HG02938 (cell line): ENCODE data around the gene PSME2.

ENCODE experiments used
- ATAC-seq: cut with Tn5 transposase; IDR thresholded peaks from one replicate; pipeline ENCODE4 v1.9.1; 2021; ENCODE audit warnings: mild to moderate bottlenecking, moderate library complexity; ENCODE audit not compliant: unreplicated experiment

Gene PSME2

GRCh38 chr14:24136684-24137528 lies 9.5 kb downstream of the PSME2 start:
- no peak for ATAC-seq

DNA sequence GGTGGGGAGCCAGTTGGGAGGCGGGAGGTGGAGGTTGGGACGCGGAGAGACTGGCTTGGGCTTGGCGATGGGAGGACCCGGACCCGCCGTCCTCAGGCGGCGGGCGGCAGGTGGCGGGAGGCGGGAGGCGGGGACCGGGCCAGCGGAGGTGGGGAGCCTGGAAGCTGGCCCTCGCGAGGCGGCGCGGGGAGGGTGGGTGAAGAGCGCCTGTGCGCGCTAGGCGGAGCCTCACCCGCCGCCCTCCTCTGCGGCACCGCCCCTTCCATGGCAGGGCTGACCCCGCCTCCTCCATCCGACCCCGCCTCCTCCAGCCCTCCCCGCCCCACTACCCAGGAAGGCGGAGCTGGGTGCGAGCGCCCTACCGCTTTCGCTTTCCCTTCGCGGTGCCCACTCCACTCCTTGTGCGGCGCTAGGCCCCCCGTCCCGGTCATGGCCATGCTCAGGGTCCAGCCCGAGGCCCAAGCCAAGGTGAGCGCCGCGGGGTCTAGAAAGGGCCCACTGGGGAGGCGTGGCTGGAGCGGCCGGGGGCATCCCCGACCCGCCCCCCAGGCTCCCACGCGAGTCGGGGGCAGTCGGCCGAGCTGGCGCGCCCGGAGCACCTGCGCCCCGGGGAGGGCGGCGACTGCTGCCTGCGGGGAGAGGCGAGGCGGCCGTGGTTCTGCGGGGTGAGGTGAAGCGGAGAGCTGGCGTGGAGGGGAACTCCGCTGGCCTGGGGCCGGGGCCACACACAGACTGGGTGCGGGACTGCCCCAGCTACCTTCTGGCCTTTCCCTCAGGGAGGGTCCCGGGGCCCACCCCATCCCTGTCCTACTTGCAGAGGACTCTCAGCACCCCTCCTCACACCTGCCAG lies 10.4 kb downstream of the PSME2 start, which contains the start of gene PSME1:
Gene PSME1 (plus strand): TSS at position 361 of the 850 bp plus-strand sequence. CDS start 69 bp downstream, at position 430.
- ATAC-seq, result peak; percentile 75

DNA sequence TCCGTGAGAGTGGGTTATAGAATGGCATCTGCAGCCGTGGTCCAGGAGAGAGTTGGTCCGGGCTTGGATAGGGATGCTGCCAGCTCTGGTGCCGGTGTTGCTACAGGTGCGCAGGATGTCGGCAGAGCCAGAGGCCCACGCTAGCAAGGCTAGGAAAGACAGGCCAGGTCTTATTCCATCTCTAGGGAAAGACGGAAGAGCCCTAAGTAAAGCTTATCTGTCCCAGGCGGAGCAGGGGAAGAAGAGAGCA lies 10.9 kb downstream of the PSME2 start:
- no peak for ATAC-seq

DNA sequence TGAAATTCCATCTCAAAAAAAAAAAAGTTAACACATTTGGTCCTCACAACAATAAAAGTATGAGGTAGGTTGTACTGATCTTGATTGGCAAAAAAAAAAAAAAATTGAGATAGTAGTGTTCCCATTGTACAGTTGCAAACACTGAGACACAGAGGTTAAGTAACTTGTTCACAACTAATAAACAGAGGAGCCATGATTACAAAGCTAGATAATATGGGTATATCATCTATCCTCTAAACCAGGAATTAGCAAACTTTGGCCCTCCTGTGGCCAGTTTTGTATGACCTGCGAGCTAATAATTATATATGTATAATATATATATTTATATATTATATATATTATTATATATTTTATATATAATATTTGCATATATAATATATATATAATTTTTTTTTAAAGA lies 12.7 kb downstream of the PSME2 start:
- no peak for ATAC-seq

- no peak for ATAC-seq
These were observed 13.4 kb downstream of the PSME2 start for GRCh38 chr14:24132976-24133375.

DNA sequence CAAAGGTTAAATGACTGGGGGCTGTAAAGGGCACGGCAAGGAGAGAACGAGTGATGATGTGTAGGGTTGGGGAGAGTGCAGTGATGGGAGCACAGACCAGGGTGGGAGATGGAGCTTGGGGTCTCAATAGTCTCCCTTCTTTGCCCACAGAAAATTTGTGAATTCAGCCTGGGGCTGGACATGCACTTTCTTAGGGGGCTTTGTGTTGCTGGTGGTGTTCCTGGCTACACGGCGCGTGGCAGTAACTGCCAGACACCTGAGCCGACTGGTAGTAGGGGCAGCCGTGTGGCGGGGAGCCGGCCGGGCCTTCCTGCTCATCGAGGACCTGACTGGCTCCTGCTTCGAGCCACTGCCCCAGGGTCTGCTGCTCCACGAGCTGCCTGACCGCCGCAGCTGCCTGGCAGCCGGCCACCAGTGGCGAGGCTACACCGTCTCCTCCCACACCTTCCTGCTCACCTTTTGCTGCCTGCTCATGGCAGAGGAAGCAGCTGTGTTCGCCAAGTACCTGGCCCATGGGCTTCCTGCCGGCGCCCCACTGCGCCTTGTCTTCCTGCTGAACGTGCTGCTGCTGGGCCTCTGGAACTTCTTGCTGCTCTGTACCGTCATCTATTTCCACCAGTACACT lies 14.2 kb downstream of the PSME2 start:
- no peak for ATAC-seq

DNA sequence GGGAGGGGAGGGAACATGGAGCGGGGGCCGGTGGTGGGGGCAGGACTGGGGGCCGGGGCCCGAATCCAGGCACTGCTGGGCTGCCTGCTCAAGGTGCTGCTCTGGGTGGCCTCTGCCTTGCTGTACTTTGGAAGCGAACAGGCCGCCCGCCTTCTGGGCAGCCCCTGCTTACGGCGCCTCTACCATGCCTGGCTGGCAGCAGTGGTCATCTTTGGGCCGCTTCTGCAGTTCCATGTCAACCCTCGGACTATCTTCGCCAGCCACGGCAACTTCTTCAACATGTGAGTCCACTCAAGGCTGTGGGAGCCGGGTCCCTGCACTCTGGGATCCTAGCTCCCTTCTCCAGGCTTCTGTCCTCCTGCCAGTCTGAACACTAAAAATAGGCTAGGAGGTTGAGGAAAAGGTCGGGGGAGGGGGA lies 14.9 kb downstream of the PSME2 start:
- ATAC-seq, result no peak

DNA sequence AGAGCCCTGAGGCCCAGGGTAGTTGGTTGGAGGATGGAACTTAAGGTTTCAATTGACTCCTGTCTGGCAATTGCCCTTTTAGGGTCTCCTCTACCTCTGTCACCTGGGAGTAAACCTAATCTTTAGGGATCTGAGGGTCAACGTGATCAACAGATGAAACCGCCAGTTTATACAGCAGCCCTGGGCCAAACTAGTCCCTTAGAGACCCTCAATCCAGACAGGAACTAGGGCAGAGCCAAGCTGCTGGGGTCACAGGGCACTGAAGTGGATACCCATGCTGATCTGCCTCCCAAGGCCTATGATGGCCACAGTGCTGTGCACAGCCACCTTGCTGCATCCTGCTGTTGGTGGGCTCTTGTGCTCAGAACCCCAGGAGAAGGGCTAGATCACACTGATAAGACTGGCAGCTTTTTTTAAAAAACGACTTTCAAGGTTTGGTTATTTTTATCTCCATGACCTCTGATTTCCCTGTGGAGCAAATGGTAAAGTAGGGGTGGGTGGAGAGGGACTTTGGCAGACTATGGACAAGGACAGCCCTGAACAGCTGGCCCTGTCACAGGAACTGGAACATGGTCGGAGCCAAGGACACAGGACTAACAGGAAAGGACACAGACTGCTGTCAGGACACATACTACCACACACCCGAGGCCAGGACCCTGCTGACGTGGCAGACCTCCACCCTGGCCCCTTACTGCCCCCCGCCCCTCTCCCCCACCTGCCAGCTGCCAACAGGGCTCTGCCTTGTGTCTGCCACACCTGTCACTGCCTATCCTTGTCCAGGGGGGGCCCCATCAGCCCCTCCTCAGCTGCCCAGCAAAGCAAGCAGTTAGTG lies 15.5 kb downstream of the PSME2 start:
- ATAC-seq, result no peak

- ATAC-seq, result no peak
These were observed 16.1 kb downstream of the PSME2 start, which contains the start of gene FITM1 for GRCh38 chr14:24130380-24130716. FITM1 (plus strand) TSS chr14:24130659; CDS start chr14:24131564, 905 bp downstream.

DNA sequence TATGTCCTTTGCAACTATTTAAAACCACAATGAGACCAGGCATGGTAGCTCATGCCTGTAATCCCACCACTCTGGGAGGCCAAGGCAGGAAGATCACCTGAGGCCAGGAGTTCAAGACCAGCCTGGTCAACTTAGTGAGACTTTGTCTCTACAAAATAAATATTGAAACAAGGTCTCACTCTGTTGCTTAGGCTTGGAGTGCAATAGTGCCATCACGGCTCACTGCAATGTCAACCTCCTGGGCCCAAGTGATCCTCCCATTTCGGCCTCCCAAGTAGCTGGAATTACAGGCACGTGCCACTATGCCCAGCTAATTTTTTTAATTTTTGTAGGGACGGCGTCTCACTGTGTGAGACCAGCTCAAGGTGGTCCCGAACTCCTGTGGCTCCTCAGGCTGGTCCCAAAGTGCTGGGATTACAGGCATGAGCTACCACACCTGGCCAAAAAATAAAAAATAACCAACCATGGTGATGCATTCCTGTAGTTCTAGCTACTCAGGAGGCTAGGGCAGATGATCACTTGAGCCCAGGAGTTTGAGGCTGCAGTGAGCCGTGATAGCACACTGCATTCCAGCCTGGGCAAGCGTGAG lies 16.9 kb downstream of the PSME2 start:
- ATAC-seq, result no peak

DNA sequence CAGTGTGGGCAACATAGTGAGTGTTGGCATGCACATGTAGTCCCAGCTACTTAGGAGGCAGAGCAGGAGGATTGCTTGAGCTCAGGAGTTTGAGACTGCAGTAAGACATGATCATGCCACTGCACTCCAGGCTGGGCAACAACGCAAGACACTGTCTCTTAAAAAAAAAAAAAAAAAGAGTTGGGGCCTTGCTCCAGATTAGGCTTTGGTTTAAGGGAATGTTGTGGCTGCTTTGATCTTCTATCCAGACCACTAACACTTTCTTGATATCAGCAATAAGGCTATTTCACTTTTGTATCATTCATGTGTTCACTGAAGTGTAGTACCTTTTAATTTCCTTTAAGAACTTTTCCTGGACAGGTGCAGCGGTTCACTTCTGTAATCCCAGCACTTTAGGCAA lies 18.7 kb downstream of the PSME2 start:
- no peak for ATAC-seq

- no peak for ATAC-seq
These were observed 19.5 kb downstream of the PSME2 start for GRCh38 chr14:24126939-24127338.

- ATAC-seq, result no peak
These were observed 22.7 kb downstream of the PSME2 start for GRCh38 chr14:24123424-24124417.

GRCh38 chr14:24122898-24123297 lies 23.5 kb downstream of the PSME2 start:
- no peak for ATAC-seq

DNA sequence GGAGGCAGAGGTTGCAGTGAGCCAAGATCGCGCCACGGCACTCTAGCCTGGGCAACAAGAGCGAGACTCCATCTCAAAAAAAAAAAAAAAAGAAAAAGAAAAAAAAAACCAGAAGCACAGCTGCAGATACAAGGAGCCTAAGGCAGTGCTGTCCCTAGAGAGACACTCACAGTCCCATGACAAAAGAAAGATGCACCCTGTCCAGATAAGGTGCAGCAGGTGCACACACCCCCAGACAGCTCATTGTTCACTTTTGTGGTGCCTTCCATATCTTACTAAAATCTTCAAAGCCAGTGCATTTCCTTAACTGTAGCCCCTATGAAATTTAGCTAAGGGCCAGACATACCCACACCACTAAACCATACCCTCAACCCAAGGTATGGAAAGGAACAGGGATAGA lies 24.0 kb downstream of the PSME2 start:
- ATAC-seq, result no peak

DNA sequence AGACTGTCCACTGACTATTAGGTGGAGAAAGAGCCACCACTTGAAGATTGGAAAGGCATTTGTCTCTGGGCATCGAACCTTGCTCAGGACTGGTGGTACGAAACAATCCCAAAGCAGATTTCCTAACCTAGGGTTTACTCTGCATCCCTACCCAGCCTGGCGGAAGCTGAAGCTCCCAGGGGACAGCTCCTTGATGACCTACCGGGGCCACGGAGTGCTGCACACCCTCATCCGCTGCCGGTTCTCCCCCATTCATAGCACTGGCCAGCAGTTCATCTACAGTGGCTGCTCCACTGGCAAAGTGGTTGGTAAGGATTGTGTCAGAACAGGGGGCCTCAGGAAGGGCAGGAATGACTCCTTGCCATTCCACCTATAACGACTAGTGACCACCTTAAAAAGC lies 25.2 kb downstream of the PSME2 start:
- no peak for ATAC-seq

GRCh38 chr14:24119691-24120090 lies 26.7 kb downstream of the PSME2 start:
- no peak for ATAC-seq

GRCh38 chr14:24117179-24117578 lies 29.2 kb downstream of the PSME2 start:
- no peak for ATAC-seq

GRCh38 chr14:24116128-24116814 lies 30.1 kb downstream of the PSME2 start:
- no peak for ATAC-seq
